D721Med (cell line): Measurements from ENCODE around the gene ARSB.

Experiments used
- DNase-seq: peaks from one replicate; pipeline ENCODE4 v3.0.0; 2011; ENCODE audit warnings: low spot score; ENCODE audit not compliant: insufficient read length
- FAIRE-seq: peaks from 2 replicates; lab custom pipeline; 2011; peaks lifted over from hg19 to GRCh38; lab: Jason Lieb, UNC
- TF ChIP-seq, protein P1 (sequence below): IDR thresholded peaks from 2 replicates; pipeline ENCODE4 v1.5.1; 2012; ENCODE audit warnings: mild to moderate bottlenecking, control low read depth; ENCODE audit not compliant: insufficient read depth; ENCODE audit errors: missing control alignments

The ARSB gene

GRCh38 chr5:78905084-78905938, 79.8 kb downstream of the ARSB start:
- TF ChIP-seq, protein P1, sequence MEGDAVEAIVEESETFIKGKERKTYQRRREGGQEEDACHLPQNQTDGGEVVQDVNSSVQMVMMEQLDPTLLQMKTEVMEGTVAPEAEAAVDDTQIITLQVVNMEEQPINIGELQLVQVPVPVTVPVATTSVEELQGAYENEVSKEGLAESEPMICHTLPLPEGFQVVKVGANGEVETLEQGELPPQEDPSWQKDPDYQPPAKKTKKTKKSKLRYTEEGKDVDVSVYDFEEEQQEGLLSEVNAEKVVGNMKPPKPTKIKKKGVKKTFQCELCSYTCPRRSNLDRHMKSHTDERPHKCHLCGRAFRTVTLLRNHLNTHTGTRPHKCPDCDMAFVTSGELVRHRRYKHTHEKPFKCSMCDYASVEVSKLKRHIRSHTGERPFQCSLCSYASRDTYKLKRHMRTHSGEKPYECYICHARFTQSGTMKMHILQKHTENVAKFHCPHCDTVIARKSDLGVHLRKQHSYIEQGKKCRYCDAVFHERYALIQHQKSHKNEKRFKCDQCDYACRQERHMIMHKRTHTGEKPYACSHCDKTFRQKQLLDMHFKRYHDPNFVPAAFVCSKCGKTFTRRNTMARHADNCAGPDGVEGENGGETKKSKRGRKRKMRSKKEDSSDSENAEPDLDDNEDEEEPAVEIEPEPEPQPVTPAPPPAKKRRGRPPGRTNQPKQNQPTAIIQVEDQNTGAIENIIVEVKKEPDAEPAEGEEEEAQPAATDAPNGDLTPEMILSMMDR, result no peak
- no peak for DNase-seq
- FAIRE-seq, result no peak

DNA sequence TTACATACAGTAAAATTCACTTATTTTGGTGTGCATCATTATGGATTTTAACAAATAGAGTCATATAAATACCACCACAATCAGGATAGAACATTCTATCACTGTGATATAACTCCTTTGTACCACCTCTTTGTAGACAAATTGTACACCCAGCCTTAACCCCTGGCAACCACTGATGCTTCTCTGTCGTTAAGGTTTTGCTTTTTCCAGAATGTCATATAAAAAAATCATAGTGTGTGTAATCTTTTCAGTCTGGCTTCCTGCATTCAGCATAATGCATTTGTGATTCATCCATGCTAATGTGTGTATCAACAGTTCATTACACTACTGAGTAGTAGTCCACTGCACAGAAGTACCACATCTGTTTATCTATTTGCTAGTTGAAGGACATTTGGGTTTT, 81.2 kb downstream of the ARSB start:
- FAIRE-seq (no peak), DNase-seq (no peak)
- TF ChIP-seq, protein P1, result no peak

- TF ChIP-seq, protein P1, result no peak
- FAIRE-seq (no peak), DNase-seq (no peak)
These were observed 81.8 kb downstream of the ARSB start for GRCh38 chr5:78903353-78903752.

DNA sequence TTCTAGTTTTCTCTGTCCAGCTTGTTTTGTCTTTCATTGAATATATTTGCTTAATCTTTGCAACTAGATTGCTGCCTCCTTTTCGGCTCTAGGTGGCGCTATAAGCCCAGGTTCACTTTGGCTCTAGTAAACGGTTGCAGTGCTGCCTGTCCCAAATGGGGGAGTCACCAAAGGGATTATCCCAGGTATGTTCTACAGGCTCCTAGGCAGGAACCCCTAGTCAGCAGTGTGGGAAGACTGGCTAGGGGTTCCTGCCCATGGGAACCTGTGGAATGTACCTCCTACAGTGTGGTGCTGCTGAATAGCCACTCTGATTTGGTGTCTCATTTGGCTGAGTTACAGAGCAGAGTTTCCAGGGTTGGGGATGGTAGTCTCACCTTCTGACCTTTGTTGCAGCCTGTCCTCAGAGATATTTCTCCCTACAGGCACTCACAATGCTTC, 85.2 kb downstream of the ARSB start:
- FAIRE-seq (no peak), DNase-seq (peak; percentile 22)
- TF ChIP-seq, protein P1, result peak; percentile 72

- FAIRE-seq (no peak), DNase-seq (no peak)
- TF ChIP-seq, protein P1, result no peak
These were observed 89.0 kb downstream of the ARSB start for GRCh38 chr5:78896132-78896531.

DNA sequence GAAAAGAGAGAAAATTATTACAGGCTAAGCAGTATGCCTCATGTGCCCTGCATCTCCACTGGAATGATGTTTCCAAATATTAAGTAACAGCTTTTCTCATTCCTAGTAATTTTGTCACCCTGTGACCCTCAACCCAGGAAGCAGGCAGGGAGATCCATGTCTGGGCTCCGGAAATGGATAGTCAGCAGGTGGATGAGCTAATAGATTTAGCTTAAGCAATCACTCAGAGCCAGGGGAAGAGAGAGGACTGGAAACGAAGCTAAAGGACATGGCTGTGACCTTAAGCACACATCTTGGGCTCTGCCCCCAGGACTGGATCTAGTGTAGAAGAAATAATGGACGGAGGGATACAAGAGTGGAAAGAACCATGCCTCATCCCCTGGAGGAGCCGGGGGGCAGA, 89.5 kb downstream of the ARSB start:
- FAIRE-seq (no peak), DNase-seq (no peak)
- TF ChIP-seq, protein P1, result no peak
